ENCODE results near the gene PRDM15.

PRDM15 gene

DNA sequence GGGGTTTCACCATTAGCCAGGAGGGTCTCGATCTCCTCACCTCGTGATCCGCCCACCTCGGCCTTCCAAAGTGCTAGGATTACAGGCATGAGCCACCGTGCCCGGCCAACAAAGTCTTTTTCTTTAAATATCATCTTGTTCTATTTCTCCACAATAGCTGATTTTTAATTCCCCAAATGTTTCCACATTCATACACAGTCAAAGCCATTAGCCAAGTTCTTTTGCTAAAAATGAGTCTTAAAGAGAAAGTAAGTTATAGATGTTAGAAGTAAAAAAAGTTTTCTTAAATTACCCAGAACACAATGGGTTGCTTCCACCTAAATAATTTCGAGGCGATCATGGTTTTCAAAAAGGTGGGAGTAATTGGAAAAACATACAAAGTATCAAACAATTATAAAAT lies 44.0 kb upstream of the PRDM15 start:
- H3K9ac ChIP-seq (ENCODE audit: low read depth, low read length, poor library complexity, severe bottlenecking) = peak overlapping the region; percentile 92
- H3K36me3 ChIP-seq (ENCODE audit: insufficient read depth, low read length) = no peaks in the 10 kb centered on the region
- peaks cover 43% of the 10 kb centered on the region for H3K79me2 ChIP-seq (ENCODE audit: insufficient read depth, low read length)
- no peaks in the 10 kb centered on the region for H3K9me3 ChIP-seq (ENCODE audit: insufficient read depth, low read depth, low read length)
- H4K20me1 ChIP-seq (ENCODE audit: insufficient read depth, low read length, poor library complexity, severe bottlenecking) = no peaks in the 10 kb centered on the region
- H3K4me3 ChIP-seq (ENCODE audit: low read length, poor library complexity, severe bottlenecking) = peak overlapping the region; percentile 76
- H3K9me2 ChIP-seq (replicated peaks; ENCODE audit: low read depth, low read length) = no peaks in the 10 kb centered on the region
- peaks cover 74% of the 10 kb centered on the region for H3K4me1 ChIP-seq (ENCODE audit: insufficient read depth, low read length, poor library complexity, severe bottlenecking)
- TF ChIP-seq, protein P1, sequence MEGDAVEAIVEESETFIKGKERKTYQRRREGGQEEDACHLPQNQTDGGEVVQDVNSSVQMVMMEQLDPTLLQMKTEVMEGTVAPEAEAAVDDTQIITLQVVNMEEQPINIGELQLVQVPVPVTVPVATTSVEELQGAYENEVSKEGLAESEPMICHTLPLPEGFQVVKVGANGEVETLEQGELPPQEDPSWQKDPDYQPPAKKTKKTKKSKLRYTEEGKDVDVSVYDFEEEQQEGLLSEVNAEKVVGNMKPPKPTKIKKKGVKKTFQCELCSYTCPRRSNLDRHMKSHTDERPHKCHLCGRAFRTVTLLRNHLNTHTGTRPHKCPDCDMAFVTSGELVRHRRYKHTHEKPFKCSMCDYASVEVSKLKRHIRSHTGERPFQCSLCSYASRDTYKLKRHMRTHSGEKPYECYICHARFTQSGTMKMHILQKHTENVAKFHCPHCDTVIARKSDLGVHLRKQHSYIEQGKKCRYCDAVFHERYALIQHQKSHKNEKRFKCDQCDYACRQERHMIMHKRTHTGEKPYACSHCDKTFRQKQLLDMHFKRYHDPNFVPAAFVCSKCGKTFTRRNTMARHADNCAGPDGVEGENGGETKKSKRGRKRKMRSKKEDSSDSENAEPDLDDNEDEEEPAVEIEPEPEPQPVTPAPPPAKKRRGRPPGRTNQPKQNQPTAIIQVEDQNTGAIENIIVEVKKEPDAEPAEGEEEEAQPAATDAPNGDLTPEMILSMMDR (conservative IDR thresholded peaks at IDR 0.05; ENCODE audit: low read length) = no peak
- no peak for TF ChIP-seq EZH2phosphoT487 (IDR thresholded peaks at IDR 0.05; ENCODE audit: borderline replicate concordance)
- H3K27me3 ChIP-seq (ENCODE audit: insufficient read depth, low read length, poor library complexity, severe bottlenecking) = no peaks in the 10 kb centered on the region
- no peak overlapping the region for H2AFZ ChIP-seq (ENCODE audit: low read length)
- H3F3A ChIP-seq (ENCODE audit: low read depth) = 0 out of 2 replicates have a peak, but pooled peaks cover 5% of the 10 kb centered on the region
- peak overlapping the region; percentile 89 for H3K4me2 ChIP-seq (ENCODE audit: low read depth, low read length, poor library complexity, severe bottlenecking)

DNA sequence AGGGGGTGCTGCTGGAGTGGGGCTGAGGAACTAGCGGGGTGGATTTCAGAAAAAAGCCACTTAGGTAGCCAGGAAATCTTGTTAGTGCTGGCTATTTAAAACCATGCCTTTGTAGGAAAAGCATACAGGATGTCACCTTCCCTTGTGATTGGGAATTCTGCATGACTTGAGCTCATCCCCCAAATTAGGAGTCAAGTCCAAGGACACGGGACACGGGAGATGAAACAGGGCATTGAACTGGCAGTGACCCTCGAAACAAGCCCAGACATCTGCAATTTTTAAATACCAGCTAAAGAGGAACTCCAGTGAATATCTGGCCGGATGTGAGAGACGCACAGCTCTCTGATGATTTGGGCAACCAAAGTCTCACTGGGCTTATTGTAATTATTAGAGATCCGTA lies 41.9 kb upstream of the PRDM15 start:
- H3K9me3 ChIP-seq (ENCODE audit: insufficient read depth, low read depth, low read length) = no peaks in the 10 kb centered on the region
- H2AFZ ChIP-seq (ENCODE audit: low read length) = no peak overlapping the region
- H3K9me2 ChIP-seq (replicated peaks; ENCODE audit: low read depth, low read length) = no peaks in the 10 kb centered on the region
- H3K36me3 ChIP-seq (ENCODE audit: insufficient read depth, low read length) = no peaks in the 10 kb centered on the region; the same call in 1 of the 2 replicates
- peaks cover 64% of the 10 kb centered on the region for H3K4me1 ChIP-seq (ENCODE audit: insufficient read depth, low read length, poor library complexity, severe bottlenecking)
- H3K27me3 ChIP-seq (ENCODE audit: insufficient read depth, low read length, poor library complexity, severe bottlenecking) = no peaks in the 10 kb centered on the region
- peak overlapping the region; percentile 45 for H3K9ac ChIP-seq (ENCODE audit: low read depth, low read length, poor library complexity, severe bottlenecking)
- peaks cover 39% of the 10 kb centered on the region for H3K79me2 ChIP-seq (ENCODE audit: insufficient read depth, low read length)
- H3K4me3 ChIP-seq (ENCODE audit: low read length, poor library complexity, severe bottlenecking) = no peak overlapping the region
- no peaks in the 10 kb centered on the region for H4K20me1 ChIP-seq (ENCODE audit: insufficient read depth, low read length, poor library complexity, severe bottlenecking)
- TF ChIP-seq, protein P1 (conservative IDR thresholded peaks at IDR 0.05; ENCODE audit: low read length) = no peak
- TF ChIP-seq EZH2phosphoT487 (IDR thresholded peaks at IDR 0.05; ENCODE audit: borderline replicate concordance) = no peak
- 0 out of 2 replicates have a peak, but pooled peaks cover 5% of the 10 kb centered on the region for H3F3A ChIP-seq (ENCODE audit: low read depth)
- H3K4me2 ChIP-seq (ENCODE audit: low read depth, low read length, poor library complexity, severe bottlenecking) = peak overlapping the region; percentile 13

DNA sequence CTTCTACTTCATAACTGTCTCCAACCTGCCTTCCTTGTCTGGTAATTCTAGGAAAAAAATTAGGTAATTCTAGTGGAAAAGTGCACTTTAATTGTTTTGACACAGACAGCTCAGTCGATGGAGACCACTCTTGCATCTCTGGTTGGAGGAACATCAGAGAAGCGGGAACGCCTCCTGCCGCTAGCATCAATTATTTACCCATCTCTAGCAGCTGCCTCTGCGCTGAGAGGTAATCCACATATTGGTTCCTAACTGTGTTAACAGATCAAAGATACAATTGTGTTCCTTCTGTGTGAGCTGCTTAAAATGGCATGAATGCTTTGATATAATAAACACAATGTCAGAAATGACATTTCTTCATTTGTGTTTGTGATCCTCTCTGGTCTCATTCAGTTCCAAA lies 41.3 kb upstream of the PRDM15 start:
- peak overlapping the region; percentile 13 for H3K4me2 ChIP-seq (ENCODE audit: low read depth, low read length, poor library complexity, severe bottlenecking)
- H3K36me3 ChIP-seq (ENCODE audit: insufficient read depth, low read length) = no peaks in the 10 kb centered on the region; the same call in 1 of the 2 replicates
- H3K4me3 ChIP-seq (ENCODE audit: low read length, poor library complexity, severe bottlenecking) = no peak overlapping the region

More for the DNA sequence above, 41.3 kb upstream of the PRDM15 start:
- Histone ChIP-seq H3K9me3 (ENCODE audit: insufficient read depth, low read depth, low read length) (no peaks in the 10 kb centered on the region), H2AFZ (ENCODE audit: low read length) (no peak overlapping the region), H4K20me1 (ENCODE audit: insufficient read depth, low read length, poor library complexity, severe bottlenecking) (no peaks in the 10 kb centered on the region), H3K9ac (ENCODE audit: low read depth, low read length, poor library complexity, severe bottlenecking) (peak overlapping the region; percentile 45), H3K4me1 (ENCODE audit: insufficient read depth, low read length, poor library complexity, severe bottlenecking) (peaks cover 59% of the 10 kb centered on the region), H3K79me2 (ENCODE audit: insufficient read depth, low read length) (peaks cover 34% of the 10 kb centered on the region), H3K9me2 (replicated peaks; ENCODE audit: low read depth, low read length) (no peaks in the 10 kb centered on the region), H3F3A (ENCODE audit: low read depth) (0 out of 2 replicates have a peak, but pooled peaks cover 5% of the 10 kb centered on the region), H3K27me3 (ENCODE audit: insufficient read depth, low read length, poor library complexity, severe bottlenecking) (no peaks in the 10 kb centered on the region)
- no peak for TF ChIP-seq EZH2phosphoT487 (IDR thresholded peaks at IDR 0.05; ENCODE audit: borderline replicate concordance)
- TF ChIP-seq, protein P1 (conservative IDR thresholded peaks at IDR 0.05; ENCODE audit: low read length) = no peak
